ENCODE data around the gene CLPTM1. TPM values are rescaled to one million over a fixed set of nuclear protein-coding genes. Genes with fewer than 3 reads are reported as not detected.

Gene CLPTM1
- polyA plus RNA-seq, 1 experiment: 51.5 TPM

DNA sequence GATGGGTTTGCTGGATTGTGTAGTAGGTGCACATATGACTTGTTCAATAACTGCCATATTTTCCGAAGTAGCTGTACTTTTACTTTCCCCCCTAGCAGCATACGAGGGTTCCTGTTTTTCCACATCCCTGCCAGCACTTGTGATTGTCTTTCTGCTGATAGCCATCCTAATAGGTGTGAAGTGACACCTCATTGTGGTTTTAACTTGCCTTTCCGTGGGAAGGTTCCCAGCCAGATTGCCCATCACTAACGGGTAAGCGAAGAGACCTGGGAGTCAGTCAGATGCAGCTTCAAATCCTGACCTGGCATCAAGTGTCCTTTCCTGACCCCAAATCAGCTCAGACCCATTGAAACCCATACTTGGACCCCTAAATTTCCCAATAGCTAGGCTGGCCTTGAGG, 4.5 kb downstream of the CLPTM1 start:
- TF ChIP-seq, protein P1, sequence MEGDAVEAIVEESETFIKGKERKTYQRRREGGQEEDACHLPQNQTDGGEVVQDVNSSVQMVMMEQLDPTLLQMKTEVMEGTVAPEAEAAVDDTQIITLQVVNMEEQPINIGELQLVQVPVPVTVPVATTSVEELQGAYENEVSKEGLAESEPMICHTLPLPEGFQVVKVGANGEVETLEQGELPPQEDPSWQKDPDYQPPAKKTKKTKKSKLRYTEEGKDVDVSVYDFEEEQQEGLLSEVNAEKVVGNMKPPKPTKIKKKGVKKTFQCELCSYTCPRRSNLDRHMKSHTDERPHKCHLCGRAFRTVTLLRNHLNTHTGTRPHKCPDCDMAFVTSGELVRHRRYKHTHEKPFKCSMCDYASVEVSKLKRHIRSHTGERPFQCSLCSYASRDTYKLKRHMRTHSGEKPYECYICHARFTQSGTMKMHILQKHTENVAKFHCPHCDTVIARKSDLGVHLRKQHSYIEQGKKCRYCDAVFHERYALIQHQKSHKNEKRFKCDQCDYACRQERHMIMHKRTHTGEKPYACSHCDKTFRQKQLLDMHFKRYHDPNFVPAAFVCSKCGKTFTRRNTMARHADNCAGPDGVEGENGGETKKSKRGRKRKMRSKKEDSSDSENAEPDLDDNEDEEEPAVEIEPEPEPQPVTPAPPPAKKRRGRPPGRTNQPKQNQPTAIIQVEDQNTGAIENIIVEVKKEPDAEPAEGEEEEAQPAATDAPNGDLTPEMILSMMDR (IDR thresholded peaks at IDR 0.05; ENCODE audit: low read depth, low read length): no peak
- CTCF ChIA-PET: interaction anchor here (0.5 kb wide), 1 partner anchor 55 kb away, joined by 3 read pairs; no protein-coding TSS in a partner anchor

DNA sequence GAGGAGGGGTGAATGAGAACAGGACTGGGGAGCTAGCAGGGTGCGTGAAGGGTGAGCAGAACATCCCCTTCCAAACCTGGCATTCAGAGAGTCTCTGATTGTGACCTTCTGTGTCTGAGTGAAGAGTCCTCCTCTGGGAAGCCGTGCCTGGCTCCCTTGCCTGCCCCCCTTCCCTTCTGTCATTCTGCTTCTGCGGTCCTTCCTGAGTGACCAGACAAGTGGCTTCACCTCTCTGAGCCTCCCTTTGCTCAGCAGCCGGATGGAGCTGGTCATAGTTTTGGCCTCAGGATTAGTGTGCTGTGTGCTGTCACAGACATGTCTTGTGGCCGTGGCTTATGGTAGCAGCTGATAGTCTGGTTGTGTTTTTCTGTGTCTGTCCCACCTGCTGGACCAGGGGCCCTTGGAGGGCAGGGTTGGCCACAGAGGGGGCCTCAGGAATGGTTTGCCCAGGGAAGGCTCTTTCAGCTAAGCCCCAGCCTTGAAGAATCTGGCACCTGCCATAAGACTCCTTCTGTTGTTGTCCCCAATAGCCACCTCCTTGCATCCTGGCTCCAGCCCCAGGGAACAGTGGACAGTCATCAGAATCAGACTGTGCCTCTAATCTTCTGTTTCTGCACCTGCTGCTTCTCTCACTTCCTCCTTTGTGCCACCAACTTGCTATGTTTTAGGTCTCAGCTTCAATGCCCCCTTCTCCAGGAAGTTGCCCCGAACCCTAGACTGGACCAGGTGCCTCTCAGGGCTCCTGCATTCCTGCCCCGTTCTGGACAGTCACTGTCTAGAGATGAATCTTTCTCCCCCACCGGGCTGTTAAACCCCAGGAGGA, 5.9 kb downstream of the CLPTM1 start:
- DNase-seq (ENCODE audit: low read depth, low spot score): no peak
- TF ChIP-seq, protein P1 (IDR thresholded peaks at IDR 0.05; ENCODE audit: low read depth, low read length): no peak
- Histone ChIP-seq H3K9me3 (ENCODE audit: control insufficient read depth, insufficient read depth, low read length) (no peaks in the 10 kb centered on the region), H3K27me3 (ENCODE audit: control insufficient read depth, insufficient read depth, low read length) (no peaks in the 10 kb centered on the region), H3K27ac (ENCODE audit: low read depth, low read length) (no peak overlapping the region), H3K4me3 (ENCODE audit: low read depth, low read length) (no peak overlapping the region)
- CTCF ChIA-PET: no interaction called here
- POLR2A ChIA-PET: interaction anchor here (0.6 kb wide), 1 partner anchor 52 kb away, joined by 6 read pairs; no protein-coding TSS in a partner anchor

More for the DNA sequence above, 4.5 kb downstream of the CLPTM1 start:
- no peaks in the 10 kb centered on the region for H3K27me3 ChIP-seq (ENCODE audit: control insufficient read depth, insufficient read depth, low read length)
- DNase-seq (ENCODE audit: low read depth, low spot score): no peak
- POLR2A ChIA-PET: no interaction called here
- H3K27ac ChIP-seq (ENCODE audit: low read depth, low read length): no peak overlapping the region
- no peaks in the 10 kb centered on the region for H3K9me3 ChIP-seq (ENCODE audit: control insufficient read depth, insufficient read depth, low read length)
- no peak overlapping the region for H3K4me3 ChIP-seq (ENCODE audit: low read depth, low read length)

DNA sequence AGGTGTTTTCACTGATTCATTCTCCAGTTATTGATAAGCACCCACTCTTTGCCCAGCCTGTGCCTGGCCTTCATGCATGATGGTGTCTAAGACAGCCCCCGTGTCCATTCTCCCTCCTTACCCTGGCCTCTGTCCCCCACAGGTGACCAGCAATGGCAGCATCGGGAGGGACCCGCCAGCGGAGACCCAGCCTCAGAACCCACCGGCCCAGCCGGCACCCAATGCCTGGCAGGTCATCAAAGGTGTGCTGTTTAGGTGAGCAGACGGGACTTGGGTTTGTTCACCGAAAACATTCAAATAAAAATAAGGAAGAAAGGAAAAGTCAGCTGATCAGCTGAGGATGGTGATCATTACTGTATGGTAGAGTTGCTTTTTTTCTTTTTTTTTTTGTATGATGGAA, 6.6 kb downstream of the CLPTM1 start:
- ChIA-PET CTCF (no interaction called here), POLR2A (no interaction called here)
- Histone ChIP-seq H3K4me3 (ENCODE audit: low read depth, low read length) (no peak overlapping the region), H3K27ac (ENCODE audit: low read depth, low read length) (no peak overlapping the region), H3K9me3 (ENCODE audit: control insufficient read depth, insufficient read depth, low read length) (no peaks in the 10 kb centered on the region), H3K27me3 (ENCODE audit: control insufficient read depth, insufficient read depth, low read length) (no peaks in the 10 kb centered on the region)
- no peak for DNase-seq (ENCODE audit: low read depth, low spot score)
- TF ChIP-seq, protein P1 (IDR thresholded peaks at IDR 0.05; ENCODE audit: low read depth, low read length): no peak

DNA sequence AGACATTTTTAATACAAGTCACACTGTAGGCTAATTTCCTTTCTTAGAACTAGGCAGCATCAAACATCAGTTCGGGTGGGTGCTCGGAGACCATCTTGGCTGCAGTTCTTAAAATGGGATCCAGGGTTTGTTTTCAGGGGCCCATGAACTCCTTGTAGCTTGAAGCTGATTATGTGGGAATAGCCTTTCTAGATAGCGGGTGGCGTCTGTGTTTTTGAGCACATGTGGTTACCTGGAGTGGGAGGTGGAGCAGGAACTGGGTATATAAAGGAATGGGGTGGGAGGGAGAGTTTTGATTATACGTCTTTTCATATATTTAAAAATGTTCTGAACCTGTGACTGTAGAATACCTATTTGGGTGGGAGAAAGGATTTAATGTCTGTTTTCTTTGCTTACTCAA, 12.9 kb downstream of the CLPTM1 start:
- H3K27me3 ChIP-seq (ENCODE audit: control insufficient read depth, insufficient read depth, low read length): no peaks in the 10 kb centered on the region
- POLR2A ChIA-PET: no interaction called here

DNA sequence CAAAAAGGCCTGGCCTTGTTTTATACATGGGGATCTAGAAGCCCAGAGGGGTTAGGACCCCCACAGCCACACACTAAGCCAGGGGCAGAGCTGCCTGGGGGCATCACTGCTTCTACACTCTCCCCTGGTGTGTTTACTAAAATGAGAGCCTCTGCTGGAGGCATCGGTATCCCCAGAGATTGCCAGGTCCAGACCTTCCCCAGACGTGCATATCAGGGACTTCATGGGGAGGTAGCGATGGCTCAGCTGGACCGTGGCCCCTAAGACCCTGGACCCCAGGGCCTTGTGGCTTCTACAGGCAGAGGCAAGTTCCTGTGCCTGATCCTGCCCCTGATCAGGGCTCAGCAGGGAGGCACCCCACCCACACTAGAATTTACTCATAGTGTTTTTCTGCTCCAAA, 13.5 kb downstream of the CLPTM1 start:
- ChIA-PET CTCF (no interaction called here), POLR2A (no interaction called here)
- no peak for DNase-seq (ENCODE audit: low read depth, low spot score)
- Histone ChIP-seq H3K9me3 (ENCODE audit: control insufficient read depth, insufficient read depth, low read length) (no peaks in the 10 kb centered on the region), H3K27me3 (ENCODE audit: control insufficient read depth, insufficient read depth, low read length) (no peaks in the 10 kb centered on the region), H3K27ac (ENCODE audit: low read depth, low read length) (no peak overlapping the region), H3K4me3 (ENCODE audit: low read depth, low read length) (no peak overlapping the region)
- TF ChIP-seq, protein P1 (IDR thresholded peaks at IDR 0.05; ENCODE audit: low read depth, low read length): no peak

More for the DNA sequence above, 12.9 kb downstream of the CLPTM1 start:
- Histone ChIP-seq H3K4me3 (ENCODE audit: low read depth, low read length) (no peak overlapping the region), H3K27ac (ENCODE audit: low read depth, low read length) (no peak overlapping the region), H3K9me3 (ENCODE audit: control insufficient read depth, insufficient read depth, low read length) (no peaks in the 10 kb centered on the region)
- CTCF ChIA-PET: no interaction called here
- DNase-seq (ENCODE audit: low read depth, low spot score): no peak
- TF ChIP-seq, protein P1 (IDR thresholded peaks at IDR 0.05; ENCODE audit: low read depth, low read length): no peak

Measured in AG04450 (cell line).